Epithelial cell of umbilical artery (primary cell): ENCODE results near the gene CBX3. TPM values are rescaled to one million over a fixed set of nuclear protein-coding genes. Genes with fewer than 3 reads are reported as not detected.

ENCODE experiments used
- total RNA-seq: library from RNA; depleted of rRNA; stranded (reverse); fragments of >200 nt; gene quantifications from 2 replicates; pipeline ENCODE4 v1.2.3, GENCODE V29; 2014

The CBX3 gene
- total RNA-seq, result 206 and 215 TPM in 2 replicates

GRCh38 chr7:26201247-26202018 is at the start of gene CBX3:
TSS of gene CBX3 (plus strand) at chr7:26201745. CDS start at chr7:26202999, 1,254 bp downstream.

GRCh38 chr7:26151953-26152781 is 49.4 kb upstream of the CBX3 start, which contains the start of gene NFE2L3:
TSS of gene NFE2L3 (plus strand) at chr7:26152198. CDS start at chr7:26152499, 301 bp downstream.

GRCh38 chr7:26200444-26201246 is 900 bp upstream of the CBX3 start, which contains the start of gene HNRNPA2B1:
TSS of gene HNRNPA2B1 (minus strand) at chr7:26200746. CDS start at chr7:26200577, 169 bp downstream.

Other genes with a start within 250 kb of the CBX3 start
- 63.7 and 82.5 TPM in 2 replicates for gene NFE2L3, start 49.5 kb upstream of the CBX3 start, total RNA-seq
- 170 and 180 TPM in 2 replicates for gene HNRNPA2B1, start 999 bp upstream of the CBX3 start, total RNA-seq
- gene SNX10, start 90.1 kb downstream of the CBX3 start, total RNA-seq, result 0.32 and 0.61 TPM in 2 replicates